Thoracic aorta (tissue), 2 donors: ENCODE measurements around the gene FBXO24. TPM values are rescaled to one million over a fixed set of nuclear protein-coding genes. Genes with fewer than 3 reads are reported as not detected.

ENCODE experiments used
- ATAC-seq: fragments of 150-250 bp; one replicate; pipeline ENCODE4 v1.8.0; 2017; ENCODE audit warnings: low read depth; ENCODE audit not compliant: insufficient number of reproducible peaks, low FRiP score
- DNase-seq: peaks from one replicate; pipeline ENCODE4 v3.0.0-alpha.2; 2020; ENCODE audit warnings: low spot score
- H3K27ac ChIP-seq, 2 donors: fragments of 200-600 bp; sonication (generic); 1 replicate in 1 of 2; 2 replicates in 1 of 2; pipeline ENCODE4 v1.5.1; 2016; ENCODE audit warnings: mild to moderate bottlenecking in 2 of 2, moderate library complexity in 2 of 2
- H3K27me3 ChIP-seq: fragments of 200-600 bp; sonication (generic); replicated peaks from 2 replicates; pipeline ENCODE4 v1.6.0; 2016; ENCODE audit warnings: mild to moderate bottlenecking; ENCODE audit not compliant: insufficient read depth
- H3K36me3 ChIP-seq: fragments of 200-600 bp; sonication (generic); one replicate; pipeline ENCODE4 v1.5.1; 2016
- H3K4me1 ChIP-seq, 2 donors: fragments of 200-600 bp; sonication (generic); 1 replicate in 1 of 2; 2 replicates in 1 of 2; pipeline versions ENCODE4 v1.5.1 to v1.6.0; 2016; ENCODE audit warnings: low read depth in 2 of 2, mild to moderate bottlenecking in 1 of 2; ENCODE audit not compliant: control insufficient read depth in 1 of 2
- H3K4me3 ChIP-seq: fragments of 200-600 bp; sonication (generic); 2 replicates; pipeline ENCODE4 v1.5.1; 2016; ENCODE audit warnings: mild to moderate bottlenecking
- H3K9me3 ChIP-seq: fragments of 200-600 bp; sonication (generic); 2 replicates; pipeline ENCODE4 v1.5.1; 2016
- total RNA-seq, 2 donors: library from RNA; depleted of rRNA; stranded (reverse); fragments of >200 nt; gene quantifications; one replicate each; pipeline versions ENCODE4 v1.1.0 to v1.2.3, GENCODE V29; 2016
- TF ChIP-seq, protein P1 (sequence below): fragments of 200-600 bp; sonication (generic); IDR thresholded peaks from one replicate; pipeline ENCODE4 v1.5.1; 2019; ENCODE audit warnings: antibody characterized with exemption

Gene FBXO24
- total RNA-seq, 2 donors from 2014 or later: not detected

DNA sequence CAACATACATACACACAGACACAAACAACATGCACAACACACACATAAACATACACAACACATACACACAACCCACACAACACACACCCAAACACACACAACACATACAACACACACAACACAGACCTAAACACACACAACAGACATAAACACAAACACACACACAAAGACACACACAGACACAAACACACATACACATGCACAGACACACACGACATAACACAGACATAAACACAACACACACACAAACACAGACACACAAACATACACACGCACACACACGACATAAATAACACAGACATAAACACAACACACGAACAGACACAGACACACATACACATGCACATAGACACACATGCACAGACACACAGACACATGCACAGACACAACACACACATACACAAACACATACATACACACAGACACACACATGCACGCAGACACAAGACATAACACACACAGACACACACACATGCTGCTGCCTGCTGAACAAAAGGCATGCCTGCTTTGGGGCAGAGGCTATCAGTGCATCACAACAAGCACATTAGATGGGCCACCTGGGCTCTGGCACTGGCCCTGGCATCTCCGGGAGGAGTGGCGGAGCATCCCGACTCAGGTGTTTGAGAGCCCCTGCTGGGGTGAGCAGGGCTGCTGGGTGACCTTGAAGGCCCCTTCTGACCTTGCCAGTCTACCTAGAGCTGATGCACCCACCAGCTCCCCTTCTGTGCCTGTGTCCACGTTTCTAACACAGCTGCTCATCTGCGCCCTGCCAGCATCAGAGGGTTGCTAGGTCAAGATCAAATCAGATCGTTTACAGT lies 5.5 kb upstream of the FBXO24 start:
- TF ChIP-seq, protein P1, sequence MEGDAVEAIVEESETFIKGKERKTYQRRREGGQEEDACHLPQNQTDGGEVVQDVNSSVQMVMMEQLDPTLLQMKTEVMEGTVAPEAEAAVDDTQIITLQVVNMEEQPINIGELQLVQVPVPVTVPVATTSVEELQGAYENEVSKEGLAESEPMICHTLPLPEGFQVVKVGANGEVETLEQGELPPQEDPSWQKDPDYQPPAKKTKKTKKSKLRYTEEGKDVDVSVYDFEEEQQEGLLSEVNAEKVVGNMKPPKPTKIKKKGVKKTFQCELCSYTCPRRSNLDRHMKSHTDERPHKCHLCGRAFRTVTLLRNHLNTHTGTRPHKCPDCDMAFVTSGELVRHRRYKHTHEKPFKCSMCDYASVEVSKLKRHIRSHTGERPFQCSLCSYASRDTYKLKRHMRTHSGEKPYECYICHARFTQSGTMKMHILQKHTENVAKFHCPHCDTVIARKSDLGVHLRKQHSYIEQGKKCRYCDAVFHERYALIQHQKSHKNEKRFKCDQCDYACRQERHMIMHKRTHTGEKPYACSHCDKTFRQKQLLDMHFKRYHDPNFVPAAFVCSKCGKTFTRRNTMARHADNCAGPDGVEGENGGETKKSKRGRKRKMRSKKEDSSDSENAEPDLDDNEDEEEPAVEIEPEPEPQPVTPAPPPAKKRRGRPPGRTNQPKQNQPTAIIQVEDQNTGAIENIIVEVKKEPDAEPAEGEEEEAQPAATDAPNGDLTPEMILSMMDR: no peak
- H3K36me3 ChIP-seq: peaks cover 56% of the 10 kb centered on the region
- no peaks in the 10 kb centered on the region for H3K27me3 ChIP-seq
- peaks cover 8 to 25% of the 10 kb centered on the region in 2 donors for H3K4me1 ChIP-seq
- no peaks in the 10 kb centered on the region for H3K9me3 ChIP-seq
- no peak overlapping the region for H3K4me3 ChIP-seq
- ATAC-seq: no peak
- H3K27ac ChIP-seq: no peak overlapping the region
- no peak for DNase-seq

DNA sequence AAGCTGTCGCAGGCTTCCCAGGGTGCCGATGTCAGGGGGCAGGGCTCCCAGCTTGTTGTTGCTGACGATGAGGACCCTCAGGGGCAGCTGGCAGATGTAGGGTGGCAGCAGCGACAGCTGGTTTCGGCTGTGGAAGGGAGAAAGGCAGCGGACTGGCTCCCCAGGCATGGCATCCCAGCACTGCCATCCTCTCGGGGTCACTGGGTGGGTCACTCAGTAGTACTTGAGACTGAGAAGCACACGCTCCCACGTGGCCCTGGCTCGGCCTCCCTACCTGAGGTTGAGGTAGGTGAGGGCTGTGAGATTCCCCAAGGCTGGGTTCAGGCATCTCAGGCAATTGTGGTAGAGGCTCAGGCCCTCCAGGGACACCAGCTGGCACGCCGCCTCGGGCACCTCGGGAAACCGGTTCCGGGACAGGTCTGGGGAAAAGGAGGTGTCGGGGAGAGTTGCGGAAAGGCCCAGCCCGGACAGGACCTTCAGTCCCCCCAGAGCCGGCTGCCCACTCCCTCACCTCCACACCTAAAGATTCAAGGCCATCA lies 4.0 kb upstream of the FBXO24 start:
- TF ChIP-seq, protein P1: no peak
- no peaks in the 10 kb centered on the region for H3K27me3 ChIP-seq
- H3K36me3 ChIP-seq: peaks cover 42% of the 10 kb centered on the region
- no peak for ATAC-seq
- no peak overlapping the region for H3K27ac ChIP-seq
- no peaks in the 10 kb centered on the region for H3K9me3 ChIP-seq
- H3K4me1 ChIP-seq: peaks cover 8 to 27% of the 10 kb centered on the region in 2 donors
- DNase-seq: no peak
- H3K4me3 ChIP-seq: no peak overlapping the region

GRCh38 chr7:100582650-100583049 lies 3.5 kb upstream of the FBXO24 start:
- H3K36me3 ChIP-seq: peaks cover 36% of the 10 kb centered on the region
- H3K9me3 ChIP-seq: no peaks in the 10 kb centered on the region
- H3K4me3 ChIP-seq: no peak overlapping the region
- H3K27ac ChIP-seq: no peak overlapping the region
- no peak for ATAC-seq
- H3K4me1 ChIP-seq: peaks cover 10 to 32% of the 10 kb centered on the region in 2 donors
- DNase-seq: no peak
- TF ChIP-seq, protein P1: no peak
- no peaks in the 10 kb centered on the region for H3K27me3 ChIP-seq

DNA sequence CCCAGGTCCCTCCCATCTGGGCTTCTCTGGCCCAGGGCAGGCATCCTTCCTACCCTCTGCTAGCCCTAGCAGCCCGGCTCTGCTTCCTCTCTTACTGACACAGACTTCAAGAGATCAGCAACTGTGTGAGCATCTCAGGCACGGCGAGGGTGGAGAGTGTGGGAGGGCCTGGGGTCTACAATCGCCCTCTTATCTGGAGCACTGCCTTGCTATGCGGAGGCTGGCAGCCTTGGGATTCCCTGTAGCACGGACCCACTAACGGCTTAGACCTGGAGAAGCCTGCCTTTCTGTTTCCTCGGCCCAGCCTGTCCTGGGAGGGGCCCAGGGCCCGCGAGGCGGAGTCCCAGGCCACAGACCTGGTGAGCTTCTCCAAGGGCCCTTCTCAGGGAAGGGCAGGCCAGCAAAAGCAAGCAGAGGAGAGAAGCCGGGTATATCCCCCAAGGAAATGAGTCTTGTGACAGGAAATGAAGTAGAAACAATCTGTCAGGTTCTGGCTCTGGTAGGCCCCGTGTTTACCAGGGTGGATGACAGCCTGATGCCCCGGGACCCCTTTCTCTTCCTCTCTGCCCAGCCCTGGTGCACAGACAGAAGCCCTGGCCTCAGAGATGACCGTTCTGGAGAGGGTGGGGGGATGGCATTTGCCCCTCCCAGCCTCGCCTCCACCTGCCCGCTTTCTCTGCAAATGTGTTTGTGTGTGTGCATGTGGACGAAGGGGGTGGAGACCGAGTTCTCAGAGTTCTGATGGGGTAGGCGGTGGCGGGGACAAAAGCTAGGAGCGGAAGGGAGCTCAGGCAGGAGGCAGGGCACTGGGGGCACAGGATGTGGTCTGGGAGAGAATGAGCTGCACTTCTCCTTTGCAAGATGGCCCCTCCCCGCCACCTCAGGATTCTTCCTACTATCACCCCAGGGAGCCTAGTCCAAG lies 2.7 kb upstream of the FBXO24 start:
- Histone ChIP-seq H3K4me1 (peaks cover 10 to 32% of the 10 kb centered on the region in 2 donors), H3K9me3 (no peaks in the 10 kb centered on the region), H3K27ac (no peak overlapping the region), H3K4me3 (peak overlapping the region; percentile 94), H3K27me3 (no peaks in the 10 kb centered on the region), H3K36me3 (peaks cover 29% of the 10 kb centered on the region)
- TF ChIP-seq, protein P1: no peak
- DNase-seq (no peak), ATAC-seq (no peak)
